HEK293 (cell line): ENCODE data around the gene TMEM151B.
A peak's percentile ranks its signal among the peaks of the same experiment; 100 is the strongest.

Experiments
- BCL11A ChIP-seq: fragments of 450-650 bp; formaldehyde crosslinking; IDR thresholded peaks from 2 replicates; pipeline ENCODE4 v1.5.1; 2016; ENCODE audit warnings: low read depth, missing biosample characterization, missing genetic modification characterization
- FEZF1 ChIP-seq: fragments of 450-650 bp; formaldehyde crosslinking; IDR thresholded peaks from 2 replicates; pipeline ENCODE4 v1.5.1; 2016; ENCODE audit warnings: missing biosample characterization, missing genetic modification characterization
- IKZF3 ChIP-seq: fragments of 450-650 bp; IDR thresholded peaks from 2 replicates; pipeline ENCODE4 v1.5.0; 2018; ENCODE audit warnings: missing biosample characterization, mild to moderate bottlenecking, missing genetic modification characterization, moderate library complexity
- INSM2 ChIP-seq: fragments of 450-650 bp; formaldehyde crosslinking; IDR thresholded peaks from 2 replicates; pipeline ENCODE4 v1.5.1; 2016; ENCODE audit warnings: missing biosample characterization, missing genetic modification characterization
- KLF16 ChIP-seq: fragments of 450-650 bp; formaldehyde crosslinking; IDR thresholded peaks from 2 replicates; pipeline ENCODE4 v1.5.1; 2017; ENCODE audit warnings: missing biosample characterization, missing genetic modification characterization
- MYNN ChIP-seq: fragments of 450-650 bp; formaldehyde crosslinking; IDR thresholded peaks from 2 replicates; pipeline ENCODE4 v1.5.1; 2016; ENCODE audit warnings: missing biosample characterization, missing genetic modification characterization, borderline replicate concordance
- PRDM6 ChIP-seq: fragments of 450-650 bp; formaldehyde crosslinking; IDR thresholded peaks from 2 replicates; pipeline ENCODE4 v1.5.1; 2017; ENCODE audit warnings: missing biosample characterization, missing genetic modification characterization
- REST ChIP-seq: fragments of 450-650 bp; formaldehyde crosslinking; IDR thresholded peaks from 2 replicates; pipeline ENCODE4 v1.5.1; 2016; ENCODE audit warnings: missing biosample characterization, missing genetic modification characterization
- SETDB1 ChIP-seq: IDR thresholded peaks from one replicate; pipeline ENCODE4 v1.6.1; 2017; ENCODE audit warnings: mild to moderate bottlenecking, low read length, moderate library complexity, mixed read lengths; ENCODE audit not compliant: insufficient read length
- YY1 ChIP-seq: fragments of 450-650 bp; formaldehyde crosslinking; IDR thresholded peaks from 2 replicates; pipeline ENCODE4 v1.5.1; 2018; ENCODE audit warnings: missing biosample characterization, missing genetic modification characterization
- ZBTB8A ChIP-seq: fragments of 450-650 bp; formaldehyde crosslinking; IDR thresholded peaks from 2 replicates; pipeline ENCODE4 v1.5.1; 2016; ENCODE audit warnings: missing biosample characterization, missing genetic modification characterization
- ZFP3 ChIP-seq: fragments of 450-650 bp; formaldehyde crosslinking; IDR thresholded peaks from 2 replicates; pipeline ENCODE4 v1.5.1; 2016; ENCODE audit warnings: low read depth, missing biosample characterization, missing genetic modification characterization
- ZNF335 ChIP-seq: fragments of 450-650 bp; formaldehyde crosslinking; conservative IDR thresholded peaks from 2 replicates; pipeline ENCODE4 v1.5.1; 2016; ENCODE audit warnings: missing biosample characterization, missing genetic modification characterization
- ZNF341 ChIP-seq: fragments of 450-650 bp; formaldehyde crosslinking; IDR thresholded peaks from 2 replicates; pipeline ENCODE4; 2016; ENCODE audit warnings: low read depth, missing biosample characterization, missing genetic modification characterization
- ZNF449 ChIP-seq: fragments of 450-650 bp; formaldehyde crosslinking; IDR thresholded peaks from 2 replicates; pipeline ENCODE4 v1.5.1; 2017; ENCODE audit warnings: missing biosample characterization, mild to moderate bottlenecking, missing genetic modification characterization, moderate library complexity
- ZNF510 ChIP-seq: fragments of 450-650 bp; formaldehyde crosslinking; IDR thresholded peaks from 2 replicates; pipeline ENCODE4 v1.5.1; 2018; ENCODE audit warnings: mild to moderate bottlenecking, missing genetic modification characterization, missing biosample characterization; ENCODE audit not compliant: insufficient replicate concordance
- ZNF580 ChIP-seq: fragments of 450-650 bp; formaldehyde crosslinking; IDR thresholded peaks from 2 replicates; pipeline ENCODE4 v1.5.1; 2016; ENCODE audit warnings: missing biosample characterization, missing genetic modification characterization
- ZNF639 ChIP-seq: fragments of 450-650 bp; formaldehyde crosslinking; IDR thresholded peaks from 2 replicates; pipeline ENCODE4 v1.5.1; 2016; ENCODE audit warnings: missing biosample characterization, missing genetic modification characterization
- ZNF660 ChIP-seq: fragments of 450-650 bp; IDR thresholded peaks from 2 replicates; pipeline ENCODE4 v1.5.1; 2018; ENCODE audit warnings: missing biosample characterization, mild to moderate bottlenecking, missing genetic modification characterization
- ZNF704 ChIP-seq: fragments of 450-650 bp; formaldehyde crosslinking; IDR thresholded peaks from 2 replicates; pipeline ENCODE4 v1.5.1; 2016; ENCODE audit warnings: missing biosample characterization, missing genetic modification characterization
- ZNF791 ChIP-seq: fragments of 450-650 bp; formaldehyde crosslinking; IDR thresholded peaks from 2 replicates; pipeline ENCODE4 v1.5.1; 2016; ENCODE audit warnings: missing biosample characterization, missing genetic modification characterization
- ZNF837 ChIP-seq: fragments of 450-650 bp; formaldehyde crosslinking; IDR thresholded peaks from 2 replicates; pipeline ENCODE4 v1.5.1; 2016; ENCODE audit warnings: missing biosample characterization, missing genetic modification characterization
- ZSCAN16 ChIP-seq: fragments of 450-650 bp; formaldehyde crosslinking; IDR thresholded peaks from 2 replicates; pipeline ENCODE4 v1.5.1; 2016; ENCODE audit warnings: missing biosample characterization, missing genetic modification characterization
- ZSCAN18 ChIP-seq: fragments of 450-650 bp; formaldehyde crosslinking; IDR thresholded peaks from 2 replicates; pipeline ENCODE4 v1.5.1; 2016; ENCODE audit warnings: missing biosample characterization, missing genetic modification characterization
- ZSCAN23 ChIP-seq: fragments of 450-650 bp; formaldehyde crosslinking; IDR thresholded peaks from 2 replicates; pipeline ENCODE4 v1.5.1; 2016; ENCODE audit warnings: missing biosample characterization, missing genetic modification characterization

Gene TMEM151B

GRCh38 chr6:44247338-44248302 is 22.6 kb upstream of the TMEM151B start (continued):
- TF ChIP-seq ZNF341 (tag by site-specific recombination) = peak; percentile 91
- no peak for TF ChIP-seq FEZF1 (tag by site-specific recombination)
- 0 out of 2 replicates have a peak, but pooled peaks have one; percentile 0 for TF ChIP-seq REST (tag by site-specific recombination)
- TF ChIP-seq ZNF510 (tag by site-specific recombination) = no peak
- 0 out of 2 replicates have a peak, but pooled peaks have one; percentile 6 for TF ChIP-seq KLF16
- TF ChIP-seq MYNN = no peak
- TF ChIP-seq ZNF660 (tag by site-specific recombination) = 0 out of 2 replicates have a peak, but pooled peaks have one; percentile 6
- TF ChIP-seq ZNF449 = no peak
- TF ChIP-seq ZSCAN18 (tag by site-specific recombination) = no peak
- peak; percentile 87 for TF ChIP-seq ZBTB8A (tag by site-specific recombination)
- no peak for TF ChIP-seq ZNF335 (tag by site-specific recombination)
- no peak for TF ChIP-seq ZNF704 (tag by site-specific recombination)
- TF ChIP-seq ZSCAN23 (tag by site-specific recombination) = no peak
- peak; percentile 43; the same call in 1 of the 2 replicates for TF ChIP-seq YY1 (tag by site-specific recombination)
- no peak for TF ChIP-seq PRDM6 (tag by site-specific recombination)
- TF ChIP-seq ZNF639 = no peak
- TF ChIP-seq SETDB1 = no peak
- TF ChIP-seq INSM2 = 0 out of 2 replicates have a peak, but pooled peaks have one; percentile 3
- 0 out of 2 replicates have a peak, but pooled peaks have one; percentile 6 for TF ChIP-seq ZSCAN16
- TF ChIP-seq ZNF580 (tag by site-specific recombination) = no peak
- no peak for TF ChIP-seq ZNF837
- TF ChIP-seq BCL11A (tag by site-specific recombination) = no peak
- no peak for TF ChIP-seq ZNF791
- TF ChIP-seq ZFP3 = no peak
- no peak for TF ChIP-seq IKZF3 (tag by site-specific recombination)
